GOT3 (cell line): ENCODE results near the gene FBXW8.

ENCODE experiments used
- DNase-seq: peaks from one replicate; lab custom pipeline; 2025; ENCODE audit warnings: mixed read lengths; lab: John Stamatoyannopoulos, UW

The FBXW8 gene

DNA sequence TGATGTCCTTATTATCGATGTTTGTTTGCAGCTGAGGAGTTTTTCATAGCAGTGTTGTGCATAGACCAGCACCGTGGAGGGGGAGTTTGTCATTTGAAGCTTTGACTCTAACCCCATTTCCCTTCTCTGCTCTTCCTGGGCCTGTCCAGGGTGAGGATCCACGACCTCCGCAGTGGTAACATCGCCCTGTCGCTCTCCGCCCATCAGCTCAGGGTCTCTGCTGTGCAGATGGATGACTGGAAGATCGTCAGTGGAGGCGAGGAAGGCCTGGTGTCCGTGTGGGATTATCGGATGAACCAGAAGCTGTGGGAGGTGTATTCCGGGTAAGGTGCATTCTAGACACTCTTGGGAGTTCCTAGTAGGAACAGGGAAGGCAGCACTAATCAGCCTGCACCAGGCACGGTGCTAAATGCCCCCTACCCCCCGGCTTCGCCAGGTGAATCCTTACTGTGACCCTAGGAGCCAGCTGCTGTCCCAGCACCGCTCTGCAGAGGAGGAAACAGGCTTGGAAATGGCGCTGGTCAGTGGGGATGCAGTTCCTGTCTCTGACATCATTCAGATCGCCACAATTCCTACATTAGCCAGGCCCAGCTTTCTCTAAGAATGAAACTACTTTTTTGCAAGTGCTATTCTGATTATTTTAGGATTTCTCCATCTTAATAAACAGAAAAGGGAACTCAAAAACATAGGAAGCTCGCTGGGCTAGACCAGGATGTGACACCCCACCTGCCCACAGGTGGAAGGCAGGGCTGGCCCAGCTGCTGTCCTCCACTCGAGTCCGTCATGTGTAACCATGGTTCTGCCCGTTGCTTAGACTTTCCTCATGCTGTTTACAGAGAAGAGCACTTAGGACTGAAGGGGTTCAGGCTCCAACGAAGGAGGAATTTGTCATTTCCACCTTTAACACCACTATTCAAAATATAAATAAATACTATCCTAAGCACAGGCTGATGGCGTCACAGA, 113.5 kb downstream of the FBXW8 start:
- DNase-seq, result no peak

DNA sequence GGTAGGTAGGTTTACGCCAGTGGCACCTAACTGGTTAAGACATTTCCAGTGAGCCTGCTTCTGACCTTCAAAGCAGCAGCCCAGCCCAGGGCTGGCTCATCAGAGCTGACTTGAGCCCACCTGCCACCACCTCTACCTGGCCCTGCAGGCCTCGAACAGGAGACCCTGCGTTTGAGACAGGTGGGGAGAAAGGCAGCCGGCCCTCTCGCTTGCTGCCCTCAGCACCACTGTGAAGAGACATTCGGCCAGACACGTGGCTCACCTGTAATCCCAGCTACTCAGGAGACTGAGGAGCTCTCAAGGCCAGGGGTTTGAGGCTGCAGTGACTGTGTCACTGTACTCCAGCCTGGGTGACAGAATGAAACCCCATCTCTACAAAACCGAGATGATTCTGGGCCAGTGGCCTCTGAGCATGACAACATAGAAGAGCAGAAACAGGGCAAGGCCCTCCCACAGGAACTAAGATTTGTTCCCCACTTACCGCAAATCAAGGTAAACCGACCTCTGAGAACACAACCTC, 114.3 kb downstream of the FBXW8 start:
- DNase-seq, result no peak

DNA sequence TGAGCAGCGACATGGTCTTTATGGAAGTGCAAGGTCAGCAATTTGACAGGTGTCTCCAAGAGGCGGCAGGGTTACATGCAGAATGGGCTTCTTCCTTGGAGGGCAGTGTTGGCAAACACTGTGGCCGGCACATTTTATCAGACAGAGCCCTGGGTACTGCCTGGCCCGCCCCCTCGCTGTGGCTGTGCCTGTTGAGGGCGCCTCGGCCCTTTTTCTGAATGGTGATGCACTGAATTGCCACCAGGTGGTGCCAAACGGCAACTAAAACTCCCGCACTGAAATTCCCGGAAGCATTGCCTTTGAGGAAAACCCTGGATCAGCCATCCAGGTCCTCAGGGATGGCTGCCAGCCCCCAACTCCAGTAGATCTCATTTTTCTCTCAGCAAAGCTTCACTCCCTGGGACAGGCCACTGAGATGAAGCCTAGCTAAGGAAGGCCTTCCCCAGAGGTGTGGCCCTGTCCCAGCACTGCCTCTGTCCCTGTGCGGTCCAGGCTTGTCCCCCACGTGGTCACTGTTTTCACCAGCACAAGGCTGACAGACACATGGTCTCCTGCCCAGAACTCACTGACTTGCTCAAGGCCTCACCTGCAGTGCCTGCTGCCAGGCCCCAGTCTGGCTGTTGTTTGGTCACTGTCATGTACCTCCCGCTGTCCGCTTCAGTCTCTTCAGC, 114.9 kb downstream of the FBXW8 start:
- DNase-seq, result no peak

DNA sequence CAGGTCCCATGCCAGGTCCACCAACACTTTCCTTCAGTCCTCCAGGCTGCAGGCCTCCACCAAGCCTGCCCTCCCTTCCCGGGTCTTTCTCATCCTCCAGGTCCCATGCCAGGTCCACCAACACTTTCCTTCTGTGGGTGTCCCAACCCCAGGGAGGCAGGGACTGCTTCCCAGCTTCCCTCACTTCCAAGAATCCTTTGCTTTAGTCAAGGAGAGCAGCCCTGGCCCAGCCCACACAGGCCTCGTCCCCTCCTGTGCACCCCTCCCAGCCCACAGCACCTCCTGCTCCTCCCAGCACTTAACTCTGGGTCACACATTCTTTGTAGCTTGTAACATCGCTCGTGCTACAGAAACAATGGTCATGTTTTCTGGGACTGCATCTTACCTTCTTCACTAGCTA, 115.6 kb downstream of the FBXW8 start:
- no peak for DNase-seq

DNA sequence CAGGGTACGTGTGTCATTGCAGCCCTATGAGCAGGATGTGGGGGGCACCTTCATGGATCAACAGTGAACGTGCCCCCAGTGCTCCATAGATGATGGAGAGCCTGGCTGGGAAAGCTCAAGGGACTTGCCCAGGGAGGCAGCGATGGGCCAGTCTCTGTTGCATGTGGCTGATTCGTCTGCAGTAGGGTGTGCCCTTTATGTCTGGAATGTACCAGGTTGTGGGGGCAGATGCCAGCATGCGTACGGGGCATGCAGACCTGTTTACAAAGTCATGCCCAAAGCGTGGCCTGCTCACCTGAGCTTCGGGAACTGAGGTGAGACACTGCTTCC, 116.1 kb downstream of the FBXW8 start:
- DNase-seq, result no peak

- no peak for DNase-seq
Observed at GRCh38 chr12:117027251-117028086, 116.7 kb downstream of the FBXW8 start.

DNA sequence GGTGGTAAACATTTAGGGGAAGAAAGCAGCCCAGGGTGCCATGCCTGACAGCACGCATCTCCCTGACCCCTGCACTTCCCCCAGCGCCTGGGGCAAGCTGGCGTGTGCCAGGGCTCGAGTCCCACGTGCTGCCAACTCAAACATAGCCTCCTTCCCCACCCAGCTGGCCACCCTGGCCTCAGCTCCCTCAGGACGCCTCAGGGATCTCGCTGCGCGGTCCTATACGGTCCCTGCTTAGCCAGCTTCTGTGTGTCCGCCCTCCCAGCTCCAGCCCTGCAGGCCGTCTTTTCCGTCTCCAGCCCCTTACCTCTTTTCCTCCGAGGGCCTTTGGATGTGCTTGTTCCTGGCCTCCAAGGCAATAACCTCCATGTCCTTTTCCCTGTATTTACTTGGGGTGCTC, 117.5 kb downstream of the FBXW8 start:
- no peak for DNase-seq

- DNase-seq, result no peak
Observed at GRCh38 chr12:117030187-117030900, 119.6 kb downstream of the FBXW8 start.

DNA sequence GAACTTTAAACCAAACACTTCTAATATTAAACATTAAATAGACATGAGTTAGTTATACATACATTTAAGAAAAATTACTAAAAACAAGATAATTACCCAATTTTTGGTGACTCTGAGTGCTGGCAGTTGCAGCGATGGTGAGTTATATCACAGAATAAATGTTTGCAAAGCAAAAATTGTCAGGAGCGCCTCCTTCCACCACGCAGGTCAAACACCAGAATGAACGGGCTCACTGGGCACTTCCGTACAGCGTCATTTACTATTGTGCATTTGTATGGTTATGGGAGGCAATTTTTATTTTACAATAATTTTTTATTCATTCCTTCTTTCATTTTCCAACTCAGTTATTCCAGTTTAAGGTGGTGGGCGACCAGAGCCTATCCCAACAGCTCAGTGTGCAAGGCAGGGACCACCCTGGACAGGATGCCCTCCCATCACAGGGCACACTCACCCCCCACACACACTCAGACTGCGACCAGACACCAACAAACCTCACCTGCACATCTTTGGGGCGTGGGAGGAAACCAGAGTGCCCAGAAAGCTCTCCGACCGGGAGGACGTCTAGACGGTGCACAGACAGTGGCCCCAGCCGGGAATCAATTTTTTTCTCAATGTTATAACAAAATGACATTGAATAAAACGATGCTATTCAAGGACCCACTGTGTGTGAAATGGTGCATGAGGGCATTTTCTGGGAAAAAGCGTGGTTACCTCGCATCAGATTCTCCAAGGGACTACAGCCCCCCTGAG, 121.3 kb downstream of the FBXW8 start:
- no peak for DNase-seq

DNA sequence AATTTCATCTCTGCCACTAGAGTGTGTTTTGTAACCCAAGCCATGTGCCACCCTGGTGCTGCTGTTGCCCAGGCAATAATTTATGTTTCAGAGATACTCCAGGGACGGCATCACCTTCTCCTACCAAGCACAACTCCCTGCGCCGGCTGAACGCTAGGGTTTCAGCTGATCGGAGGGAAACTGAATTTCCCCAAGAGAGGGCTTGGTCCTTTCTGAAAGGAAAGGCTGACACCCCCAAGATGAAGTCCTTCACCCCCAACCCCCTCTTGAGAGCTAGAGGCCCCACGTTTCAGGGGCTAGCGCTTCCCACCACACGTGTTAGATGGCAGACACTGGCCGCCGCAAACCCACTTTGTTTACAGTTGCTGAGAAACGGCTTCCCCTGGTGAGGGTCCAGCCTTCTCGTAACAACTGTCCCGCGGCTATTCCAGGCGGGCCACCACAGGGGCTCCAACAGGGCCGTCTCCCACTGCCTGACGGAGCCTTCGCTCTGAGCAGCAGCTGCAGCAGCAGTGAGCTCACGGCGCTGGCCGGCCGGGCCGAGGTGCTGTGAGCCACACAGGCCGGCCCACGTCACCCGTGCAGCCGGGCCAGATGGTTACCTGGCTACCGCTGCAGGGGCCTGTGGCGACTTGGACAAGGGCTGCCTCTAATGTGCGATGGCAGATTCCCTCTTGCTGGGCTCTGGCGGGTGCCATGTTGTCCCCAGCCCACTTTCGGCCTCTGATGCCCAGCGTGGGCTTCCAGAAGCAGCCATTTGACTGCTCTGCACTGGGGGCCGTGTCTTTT, 122.0 kb downstream of the FBXW8 start:
- DNase-seq, result no peak

GRCh38 chr12:117033382-117034221, 122.9 kb downstream of the FBXW8 start:
- DNase-seq, result no peak

DNA sequence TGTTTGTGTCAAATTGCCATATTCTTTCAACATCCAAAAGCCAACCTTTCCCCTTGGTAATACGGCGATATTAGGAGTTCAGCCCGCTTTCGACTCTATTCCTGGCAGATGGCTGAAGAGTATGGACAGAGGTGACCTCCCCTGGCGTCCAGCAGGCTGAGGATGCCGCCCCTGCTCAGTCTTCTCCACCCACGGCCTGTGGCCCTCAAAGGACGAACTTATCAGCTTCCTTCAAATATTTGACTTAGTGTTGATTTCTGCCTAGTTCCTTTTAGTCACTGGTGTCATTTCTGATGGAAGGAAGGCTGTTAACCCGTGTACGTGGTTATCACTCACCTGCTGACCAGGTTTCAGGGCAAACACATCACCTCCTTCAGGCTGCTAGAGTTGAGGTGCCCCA, 123.5 kb downstream of the FBXW8 start:
- no peak for DNase-seq

- DNase-seq, result no peak
Observed at GRCh38 chr12:117034701-117035151, 124.0 kb downstream of the FBXW8 start.

GRCh38 chr12:117035287-117035686, 124.5 kb downstream of the FBXW8 start:
- no peak for DNase-seq

DNA sequence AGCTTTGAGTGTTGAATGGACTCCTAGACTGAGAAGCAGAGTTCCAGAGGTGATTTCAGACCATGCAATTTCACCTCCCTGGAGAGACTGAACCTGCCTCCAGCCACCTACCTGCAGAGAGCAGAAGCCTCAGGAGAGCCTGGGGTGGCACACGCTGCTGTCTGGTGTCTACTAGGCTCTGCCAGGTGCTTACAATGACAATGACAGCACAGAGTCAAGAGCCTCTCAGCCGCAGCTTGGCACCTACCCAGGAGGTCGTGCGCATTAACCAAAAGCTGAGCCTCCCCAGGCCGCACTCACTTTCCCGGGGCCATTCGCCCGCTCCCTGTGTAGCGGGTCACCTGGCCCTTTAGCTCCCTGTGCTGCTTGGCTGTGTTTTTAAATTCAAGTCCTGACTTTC, 125.3 kb downstream of the FBXW8 start:
- no peak for DNase-seq

DNA sequence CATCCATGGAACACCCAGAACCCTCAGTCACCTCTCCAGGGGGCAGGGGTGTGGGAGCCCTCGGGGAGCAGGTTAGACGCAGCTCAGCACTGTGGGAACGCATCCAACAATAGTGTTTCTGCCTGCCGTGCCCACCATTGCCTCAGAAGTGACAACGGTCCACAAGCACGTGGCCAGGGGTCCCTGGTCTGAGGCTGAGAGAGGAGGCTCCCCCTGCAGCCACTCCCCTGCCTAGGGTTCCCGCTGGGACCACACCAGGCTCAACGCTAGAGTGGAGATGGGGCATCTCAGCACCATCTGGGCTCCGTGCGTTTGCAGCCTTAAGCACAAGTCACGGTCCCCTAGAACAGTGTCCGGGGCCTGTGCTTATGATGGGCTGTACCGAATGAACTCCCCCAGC, 125.8 kb downstream of the FBXW8 start:
- DNase-seq, result no peak

- no peak for DNase-seq
Observed at GRCh38 chr12:117037289-117038022, 126.7 kb downstream of the FBXW8 start.

DNA sequence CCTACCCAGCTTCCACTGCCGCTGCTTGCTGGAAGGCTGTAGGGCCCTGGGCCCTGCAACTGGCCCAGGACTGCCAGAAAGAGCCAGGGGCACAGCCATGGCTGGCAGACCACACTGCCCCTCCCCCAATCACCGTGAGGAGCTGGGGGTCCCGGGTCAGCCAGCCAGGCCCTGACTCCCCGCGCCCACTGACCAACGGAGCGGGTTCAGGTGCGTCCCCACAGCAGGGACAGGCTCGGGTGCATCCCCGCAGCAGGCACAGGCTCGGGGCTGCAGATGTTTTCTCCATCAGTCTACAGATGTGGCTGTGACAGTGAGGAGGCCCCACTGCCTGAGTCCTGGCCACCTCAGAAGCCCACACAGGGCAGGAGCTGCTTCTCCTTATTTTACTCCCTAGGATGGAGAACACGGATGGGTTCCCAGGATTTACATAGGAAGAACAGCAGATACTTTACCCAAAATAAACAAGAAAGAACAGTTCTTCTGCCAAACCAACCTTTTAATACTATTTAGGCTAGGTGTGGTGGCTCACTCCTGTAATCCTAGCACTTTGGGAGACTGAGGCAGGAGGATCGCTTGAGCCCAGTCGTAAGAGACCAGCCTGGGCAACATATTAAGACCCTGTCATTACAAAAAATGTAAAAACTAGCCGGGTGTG, 127.4 kb downstream of the FBXW8 start:
- no peak for DNase-seq
